ENCODE data around the gene HOMER2. TPM values are rescaled to one million over a fixed set of nuclear protein-coding genes. Genes with fewer than 3 reads are reported as not detected.

HOMER2 gene
- total RNA-seq, 1 experiment from 2014 or later: 14.2 TPM

GRCh38 chr15:82979726-82980125 lies 27.2 kb upstream of the HOMER2 start:
- Histone ChIP-seq H3K27ac (ENCODE audit: insufficient read length, low read depth, low read length) (no peak overlapping the region), H3K9me3 (ENCODE audit: control insufficient read depth, low read depth, low read length) (no peaks in the 10 kb centered on the region), H3K18ac (ENCODE audit: insufficient read length, low read depth, low read length) (no peak overlapping the region), H4K20me1 (ENCODE audit: control insufficient read depth, insufficient read depth, insufficient read length) (no peaks in the 10 kb centered on the region), H3K79me1 (ENCODE audit: insufficient read depth, low read depth, low read length, poor library complexity, severe bottlenecking) (no peaks in the 10 kb centered on the region), H3K4me2 (ENCODE audit: insufficient read depth, insufficient read length, low read length) (no peak overlapping the region), H2AK5ac (ENCODE audit: insufficient read length, low read length) (no peak overlapping the region), H3K23ac (ENCODE audit: insufficient read length, low read depth, low read length) (no peak overlapping the region), H3K27me3 (ENCODE audit: insufficient read depth, low read length) (no peaks in the 10 kb centered on the region), H4K5ac (ENCODE audit: insufficient read length, low read depth, low read length) (no peak overlapping the region), H3K56ac (ENCODE audit: insufficient read length, low read depth, low read length) (no peak overlapping the region), H3K4me1 (ENCODE audit: insufficient read depth, low read length) (no peaks in the 10 kb centered on the region), H2BK120ac (ENCODE audit: low read depth, low read length, poor library complexity, severe bottlenecking) (no peak overlapping the region), H2BK5ac (ENCODE audit: insufficient read length, low read length) (no peak overlapping the region), H3K23me2 (ENCODE audit: insufficient read length, low read depth, low read length, poor library complexity, severe bottlenecking) (no peaks in the 10 kb centered on the region), H4K91ac (ENCODE audit: insufficient read length, low read depth, low read length) (no peak overlapping the region), H3K79me2 (ENCODE audit: insufficient read depth, low read length) (no peaks in the 10 kb centered on the region), H2BK20ac (ENCODE audit: low read depth, low read length, poor library complexity, severe bottlenecking) (no peak overlapping the region), H3K14ac (ENCODE audit: insufficient read depth, low read length) (no peak overlapping the region), H3K4ac (ENCODE audit: low read depth, low read length) (no peak overlapping the region), H3T11ph (ENCODE audit: low read length) (no peak overlapping the region), H2BK12ac (ENCODE audit: insufficient read length, low read depth, low read length) (no peak overlapping the region), H2BK15ac (ENCODE audit: low read depth, low read length) (no peak overlapping the region), H4K8ac (replicated peaks; ENCODE audit: insufficient read length, low read depth, low read length) (no peak overlapping the region), H3K9ac (ENCODE audit: extremely low read depth, insufficient read length, low read length) (no peak overlapping the region), H2AFZ (ENCODE audit: low read length) (no peak overlapping the region)
- no peak for TF ChIP-seq CTCF (conservative IDR thresholded peaks at IDR 0.05)
- no peaks in the 10 kb centered on the region for H3K36me3 Mint-ChIP-seq (ENCODE audit: insufficient read depth in 1 of 3, low read depth in 3 of 3)
- no peak for DNase-seq
- H3K4me3 Mint-ChIP-seq: no peak overlapping the region
- WGBS (ENCODE audit: extremely low coverage, insufficient read length, low lambda C conversion rate): no CpG with 5 or more reads among the region's 1 CpG
- H3K9me3 Mint-ChIP-seq: no peaks in the 10 kb centered on the region
- no peak overlapping the region for H3K27ac Mint-ChIP-seq
- H3K27me3 Mint-ChIP-seq (ENCODE audit: low read depth): peaks cover 13% of the 10 kb centered on the region
- no peaks in the 10 kb centered on the region for H3K4me1 Mint-ChIP-seq

Data from H9 (cell line).